ENCODE results near the gene CD46. TPM values are rescaled to one million over a fixed set of nuclear protein-coding genes. Genes with fewer than 3 reads are reported as not detected.

CD46 gene
- total RNA-seq, 1 experiment from 2014 or later: 91.4 TPM

DNA sequence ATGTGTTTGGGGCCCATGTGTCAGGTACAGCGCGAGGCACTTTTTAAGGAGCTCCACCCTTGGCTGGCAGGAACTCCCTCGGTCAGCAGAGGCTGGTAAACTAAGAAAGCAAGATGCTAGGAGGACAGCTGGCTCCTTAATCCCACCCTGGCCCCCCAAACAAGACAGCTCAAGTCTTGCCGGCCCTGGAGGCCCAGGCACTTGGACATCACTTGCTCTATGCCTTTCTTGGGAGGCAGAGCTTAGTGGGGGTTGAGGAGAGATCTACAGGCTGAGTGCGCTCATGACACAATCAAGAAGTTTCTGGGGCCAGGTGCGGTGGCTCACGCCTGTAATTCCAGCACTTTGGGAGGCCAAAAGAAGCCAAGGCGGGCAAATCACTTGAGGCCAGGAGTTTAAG lies 80.9 kb downstream of the CD46 start:
- no peaks in the 10 kb centered on the region for H3K36me3 ChIP-seq (ENCODE audit: insufficient read depth, low read length, poor library complexity, severe bottlenecking)
- intact Hi-C loops (cut with micrococcal nuclease; ENCODE audit: unreplicated experiment): no loop called here
- no peak overlapping the region for H3K4me3 ChIP-seq (ENCODE audit: low read depth, low read length, poor library complexity, severe bottlenecking)
- no peak overlapping the region for H3K27ac ChIP-seq (ENCODE audit: low read depth, low read length, poor library complexity, severe bottlenecking)
- H3K27me3 ChIP-seq (replicated peaks; ENCODE audit: insufficient read depth, low read depth, low read length, poor library complexity): no peaks in the 10 kb centered on the region
- CTCF ChIA-PET: no interaction called here
- H3K9me3 ChIP-seq (ENCODE audit: low read depth, low read length, poor library complexity, severe bottlenecking): no peaks in the 10 kb centered on the region
- DNase-seq (ENCODE audit: low spot score): no peak
- BruUV-seq (replicated peaks): no TSS peak
- POLR2A ChIA-PET (ENCODE audit: low non-redundant PET): no interaction called here
- TF ChIP-seq EZH2 (IDR thresholded peaks at IDR 0.05; ENCODE audit: borderline replicate concordance, low read depth, low read length, poor library complexity, severe bottlenecking): no peak
- TF ChIP-seq, protein P1, sequence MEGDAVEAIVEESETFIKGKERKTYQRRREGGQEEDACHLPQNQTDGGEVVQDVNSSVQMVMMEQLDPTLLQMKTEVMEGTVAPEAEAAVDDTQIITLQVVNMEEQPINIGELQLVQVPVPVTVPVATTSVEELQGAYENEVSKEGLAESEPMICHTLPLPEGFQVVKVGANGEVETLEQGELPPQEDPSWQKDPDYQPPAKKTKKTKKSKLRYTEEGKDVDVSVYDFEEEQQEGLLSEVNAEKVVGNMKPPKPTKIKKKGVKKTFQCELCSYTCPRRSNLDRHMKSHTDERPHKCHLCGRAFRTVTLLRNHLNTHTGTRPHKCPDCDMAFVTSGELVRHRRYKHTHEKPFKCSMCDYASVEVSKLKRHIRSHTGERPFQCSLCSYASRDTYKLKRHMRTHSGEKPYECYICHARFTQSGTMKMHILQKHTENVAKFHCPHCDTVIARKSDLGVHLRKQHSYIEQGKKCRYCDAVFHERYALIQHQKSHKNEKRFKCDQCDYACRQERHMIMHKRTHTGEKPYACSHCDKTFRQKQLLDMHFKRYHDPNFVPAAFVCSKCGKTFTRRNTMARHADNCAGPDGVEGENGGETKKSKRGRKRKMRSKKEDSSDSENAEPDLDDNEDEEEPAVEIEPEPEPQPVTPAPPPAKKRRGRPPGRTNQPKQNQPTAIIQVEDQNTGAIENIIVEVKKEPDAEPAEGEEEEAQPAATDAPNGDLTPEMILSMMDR (conservative IDR thresholded peaks at IDR 0.05; ENCODE audit: low read depth, low read length): no peak
- H3K4me1 ChIP-seq (ENCODE audit: insufficient read depth, low read length, poor library complexity, severe bottlenecking): no peaks in the 10 kb centered on the region

DNA sequence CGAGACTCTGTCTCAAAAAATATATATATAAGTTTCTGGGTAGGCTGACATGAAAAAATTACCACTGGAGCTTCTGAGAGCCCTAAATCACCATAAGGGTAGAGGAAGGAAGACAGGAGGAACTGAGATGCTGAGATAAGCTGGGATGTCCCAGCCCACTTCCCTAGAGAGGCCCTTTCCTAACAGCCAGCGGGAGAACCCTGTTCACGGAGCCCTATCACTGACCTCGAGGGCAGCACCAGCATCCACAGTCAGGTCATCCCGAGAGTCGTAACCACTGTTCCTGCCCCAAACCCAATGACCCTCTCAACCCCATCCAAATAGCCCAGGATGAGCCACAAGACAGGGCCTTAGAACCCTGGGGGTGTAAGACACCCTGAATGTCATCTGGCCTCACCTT lies 81.5 kb downstream of the CD46 start:
- ChIA-PET POLR2A (ENCODE audit: low non-redundant PET) (no interaction called here), CTCF (interaction anchor here (0.7 kb wide), 1 partner anchor 130 kb away, joined by 4 read pairs; no protein-coding TSS in a partner anchor)
- no peak overlapping the region for H3K27ac ChIP-seq (ENCODE audit: low read depth, low read length, poor library complexity, severe bottlenecking)
- TF ChIP-seq, protein P1 (conservative IDR thresholded peaks at IDR 0.05; ENCODE audit: low read depth, low read length): no peak
- no peak for TF ChIP-seq EZH2 (IDR thresholded peaks at IDR 0.05; ENCODE audit: borderline replicate concordance, low read depth, low read length, poor library complexity, severe bottlenecking)
- BruUV-seq (replicated peaks): no TSS peak
- no peaks in the 10 kb centered on the region for H3K9me3 ChIP-seq (ENCODE audit: low read depth, low read length, poor library complexity, severe bottlenecking)
- no peak overlapping the region for H3K4me3 ChIP-seq (ENCODE audit: low read depth, low read length, poor library complexity, severe bottlenecking)
- H3K27me3 ChIP-seq (replicated peaks; ENCODE audit: insufficient read depth, low read depth, low read length, poor library complexity): no peaks in the 10 kb centered on the region
- H3K4me1 ChIP-seq (ENCODE audit: insufficient read depth, low read length, poor library complexity, severe bottlenecking): no peaks in the 10 kb centered on the region
- intact Hi-C loops (cut with micrococcal nuclease; ENCODE audit: unreplicated experiment): no loop called here
- no peak for DNase-seq (ENCODE audit: low spot score)
- no peaks in the 10 kb centered on the region for H3K36me3 ChIP-seq (ENCODE audit: insufficient read depth, low read length, poor library complexity, severe bottlenecking)

DNA sequence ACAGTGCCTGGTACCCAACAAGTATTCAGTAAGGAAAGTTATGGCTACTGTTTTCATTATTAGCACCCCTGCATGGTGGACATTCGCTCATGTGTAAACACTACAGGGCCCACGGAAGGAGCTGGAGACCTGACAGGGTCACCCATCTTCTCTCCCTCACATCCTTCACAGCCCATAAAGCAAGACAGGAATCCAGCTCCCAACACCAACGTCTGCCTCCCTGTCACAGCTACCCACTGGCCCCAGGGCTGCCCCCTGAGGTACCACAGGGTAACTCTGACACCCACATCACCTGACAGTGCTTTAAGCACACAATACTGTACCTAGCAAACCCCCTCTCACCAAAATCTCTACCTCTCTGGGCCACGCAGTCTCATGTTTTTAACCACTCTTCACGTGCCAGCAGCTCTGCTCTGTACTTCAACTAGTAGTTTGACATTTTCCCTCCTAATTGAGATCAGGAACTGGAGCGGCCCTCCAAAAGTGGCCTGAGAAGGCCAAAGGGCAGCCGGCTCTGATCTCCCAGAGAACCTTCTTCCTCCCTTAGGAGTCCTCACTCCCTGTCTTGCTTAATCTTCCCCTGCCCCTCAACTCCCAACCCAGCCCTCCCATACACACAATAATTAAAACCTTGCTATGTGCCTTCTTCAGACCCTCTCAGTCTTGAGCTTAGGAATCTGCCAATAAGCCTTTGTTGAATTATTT lies 82.3 kb downstream of the CD46 start:
- no peak overlapping the region for H3K27ac ChIP-seq (ENCODE audit: low read depth, low read length, poor library complexity, severe bottlenecking)
- no peaks in the 10 kb centered on the region for H3K36me3 ChIP-seq (ENCODE audit: insufficient read depth, low read length, poor library complexity, severe bottlenecking)
- no peaks in the 10 kb centered on the region for H3K9me3 ChIP-seq (ENCODE audit: low read depth, low read length, poor library complexity, severe bottlenecking)
- POLR2A ChIA-PET (ENCODE audit: low non-redundant PET): no interaction called here
- CTCF ChIA-PET: interaction anchor here (0.5 to 0.7 kb wide), 2 partner anchors 40 to 129 kb away, joined by 4 read pairs; no protein-coding TSS in a partner anchor
- TF ChIP-seq EZH2 (IDR thresholded peaks at IDR 0.05; ENCODE audit: borderline replicate concordance, low read depth, low read length, poor library complexity, severe bottlenecking): no peak
- H3K4me1 ChIP-seq (ENCODE audit: insufficient read depth, low read length, poor library complexity, severe bottlenecking): no peaks in the 10 kb centered on the region
- BruUV-seq (replicated peaks): no TSS peak
- H3K27me3 ChIP-seq (replicated peaks; ENCODE audit: insufficient read depth, low read depth, low read length, poor library complexity): no peaks in the 10 kb centered on the region
- no peak overlapping the region for H3K4me3 ChIP-seq (ENCODE audit: low read depth, low read length, poor library complexity, severe bottlenecking)
- no peak for DNase-seq (ENCODE audit: low spot score)
- intact Hi-C loops (cut with micrococcal nuclease; ENCODE audit: unreplicated experiment): no loop called here

DNA sequence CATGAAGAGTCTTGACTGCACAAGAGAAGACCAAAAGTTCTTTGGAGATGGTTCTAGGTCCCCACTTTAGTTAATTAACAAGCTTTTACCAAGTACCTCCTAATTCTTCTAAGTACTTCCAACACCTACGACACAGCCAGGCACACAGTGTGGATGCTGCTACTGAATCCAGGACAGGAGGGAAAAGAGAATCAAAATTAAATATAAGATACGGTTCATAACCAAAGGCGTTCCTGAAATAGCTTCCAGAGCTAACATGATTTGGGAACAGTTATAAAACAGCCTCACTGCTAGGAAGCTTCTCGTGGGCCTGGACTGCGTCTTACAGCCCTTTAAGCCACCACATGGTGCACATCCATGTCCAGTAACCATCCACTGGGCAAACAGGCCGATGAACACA lies 84.1 kb downstream of the CD46 start:
- Histone ChIP-seq H3K36me3 (ENCODE audit: insufficient read depth, low read length, poor library complexity, severe bottlenecking) (no peaks in the 10 kb centered on the region), H3K9me3 (ENCODE audit: low read depth, low read length, poor library complexity, severe bottlenecking) (no peaks in the 10 kb centered on the region), H3K4me3 (ENCODE audit: low read depth, low read length, poor library complexity, severe bottlenecking) (no peak overlapping the region), H3K27me3 (replicated peaks; ENCODE audit: insufficient read depth, low read depth, low read length, poor library complexity) (no peaks in the 10 kb centered on the region), H3K4me1 (ENCODE audit: insufficient read depth, low read length, poor library complexity, severe bottlenecking) (no peaks in the 10 kb centered on the region), H3K27ac (ENCODE audit: low read depth, low read length, poor library complexity, severe bottlenecking) (no peak overlapping the region)
- CTCF ChIA-PET: no interaction called here
- no TSS peak for BruUV-seq (replicated peaks)
- intact Hi-C loops (cut with micrococcal nuclease; ENCODE audit: unreplicated experiment): no loop called here
- POLR2A ChIA-PET (ENCODE audit: low non-redundant PET): no interaction called here
- TF ChIP-seq, protein P1 (conservative IDR thresholded peaks at IDR 0.05; ENCODE audit: low read depth, low read length): no peak
- TF ChIP-seq EZH2 (IDR thresholded peaks at IDR 0.05; ENCODE audit: borderline replicate concordance, low read depth, low read length, poor library complexity, severe bottlenecking): no peak
- no peak for DNase-seq (ENCODE audit: low spot score)
